Measurements from ENCODE around the gene KRT16.
"Not testable (repeated sequence)": the region's sequence is repeated elsewhere in the genome, so short reads cannot be mapped to it uniquely, and the experiment has no call there.

Gene KRT16

GRCh38 chr17:41647038-41647813 lies 34.7 kb upstream of the KRT16 start:
- TF ChIP-seq CTCF (IDR thresholded peaks at IDR 0.05; ENCODE audit: low read depth, low read length, missing control alignments): no peak
- H3K4me3 ChIP-seq (replicated peaks; ENCODE audit: low read depth, low read length): no peak overlapping the region
- DNase-seq (ENCODE audit: extremely low read depth, low read depth): no peak

- no peak for TF ChIP-seq CTCF (IDR thresholded peaks at IDR 0.05; ENCODE audit: low read depth, low read length, missing control alignments)
- no peak overlapping the region for H3K4me3 ChIP-seq (replicated peaks; ENCODE audit: low read depth, low read length)
- no peak for DNase-seq (ENCODE audit: extremely low read depth, low read depth)
Observed at GRCh38 chr17:41642252-41643156, 29.9 kb upstream of the KRT16 start.

- not testable (repeated sequence) for H3K4me3 ChIP-seq (replicated peaks; ENCODE audit: low read depth, low read length); DNase-seq (ENCODE audit: extremely low read depth, low read depth)
Observed at GRCh38 chr17:41640596-41640995, 28.0 kb upstream of the KRT16 start.

- H3K4me3 ChIP-seq (replicated peaks; ENCODE audit: low read depth, low read length): no peak overlapping the region
- DNase-seq (ENCODE audit: extremely low read depth, low read depth): no peak
- no peak for TF ChIP-seq CTCF (IDR thresholded peaks at IDR 0.05; ENCODE audit: low read depth, low read length, missing control alignments)
Observed at GRCh38 chr17:41639492-41640473, 27.2 kb upstream of the KRT16 start.

GRCh38 chr17:41638941-41639340 lies 26.4 kb upstream of the KRT16 start:
- DNase-seq (ENCODE audit: extremely low read depth, low read depth): no peak
- no peak for TF ChIP-seq CTCF (IDR thresholded peaks at IDR 0.05; ENCODE audit: low read depth, low read length, missing control alignments)
- H3K4me3 ChIP-seq (replicated peaks; ENCODE audit: low read depth, low read length): no peak overlapping the region

- TF ChIP-seq CTCF (IDR thresholded peaks at IDR 0.05; ENCODE audit: low read depth, low read length, missing control alignments): no peak
- H3K4me3 ChIP-seq (replicated peaks; ENCODE audit: low read depth, low read length): no peak overlapping the region
- no peak for DNase-seq (ENCODE audit: extremely low read depth, low read depth)
Observed at GRCh38 chr17:41638194-41638593, 25.6 kb upstream of the KRT16 start.
